Astrocyte (in vitro differentiated cells and primary cell): ENCODE data around the gene RFC2. TPM values are rescaled to one million over a fixed set of nuclear protein-coding genes. Genes with fewer than 3 reads are reported as not detected.

Source experiments
- DNase-seq: peaks from one replicate; pipeline ENCODE4 v3.0.0-alpha.2; 2010; ENCODE audit warnings: low read depth
- FAIRE-seq: peaks from 2 replicates; lab custom pipeline; 2011; peaks lifted over from hg19 to GRCh38; lab: Jason Lieb, UNC
- H2AFZ ChIP-seq: 2 replicates; pipeline ENCODE4 v1.6.0; 2012; ENCODE audit warnings: low read depth, low read length, inconsistent platforms
- H3K27ac ChIP-seq: 2 replicates; pipeline ENCODE4 v1.5.1; 2011; ENCODE audit warnings: low read depth, low read length, inconsistent platforms
- H3K27me3 ChIP-seq: 2 replicates; pipeline ENCODE4 v1.6.0; 2011; ENCODE audit warnings: low read length, inconsistent platforms; ENCODE audit not compliant: insufficient read depth
- H3K36me3 ChIP-seq: 2 replicates; pipeline ENCODE4 v1.5.1; 2011; ENCODE audit warnings: low read length, inconsistent platforms; ENCODE audit not compliant: insufficient read depth
- H3K4me1 ChIP-seq: 2 replicates; pipeline ENCODE4 v1.5.1; 2011; ENCODE audit warnings: low read length, inconsistent platforms; ENCODE audit not compliant: insufficient read depth
- H3K4me2 ChIP-seq: 2 replicates; pipeline ENCODE4 v1.6.0; 2012; ENCODE audit warnings: low read length, inconsistent platforms
- H3K4me3 ChIP-seq: 2 replicates; pipeline ENCODE4 v1.5.1; 2011; ENCODE audit warnings: low read depth, mild to moderate bottlenecking, low read length, inconsistent platforms; ENCODE audit not compliant: insufficient read depth
- H3K79me2 ChIP-seq: 2 replicates; pipeline ENCODE4 v1.6.0; 2012; ENCODE audit warnings: mild to moderate bottlenecking, low read length, inconsistent platforms; ENCODE audit not compliant: insufficient read depth
- H3K9ac ChIP-seq: 2 replicates; pipeline ENCODE4 v1.6.0; 2012; ENCODE audit warnings: mild to moderate bottlenecking, low read length, inconsistent platforms
- H3K9me3 ChIP-seq: 2 replicates; pipeline ENCODE4 v1.5.1; 2012; ENCODE audit warnings: low read depth, mild to moderate bottlenecking, low read length, inconsistent platforms; ENCODE audit not compliant: insufficient read depth
- H4K20me1 ChIP-seq: 2 replicates; pipeline ENCODE4 v1.6.0; 2012; ENCODE audit warnings: low read length, inconsistent platforms; ENCODE audit not compliant: insufficient read depth
- H3K27ac Mint-ChIP-seq: one replicate; pipeline ENCODE4 v1.8.0; 2021; ENCODE audit warnings: mild to moderate bottlenecking, mixed read lengths; ENCODE audit not compliant: unreplicated experiment
- H3K27me3 Mint-ChIP-seq: one replicate; pipeline ENCODE4 v1.8.0; 2021; ENCODE audit warnings: low read depth, mixed read lengths; ENCODE audit not compliant: unreplicated experiment
- H3K36me3 Mint-ChIP-seq: one replicate; pipeline ENCODE4 v1.8.0; 2021; ENCODE audit warnings: low read depth, mixed read lengths; ENCODE audit not compliant: unreplicated experiment
- H3K4me1 Mint-ChIP-seq: one replicate; pipeline ENCODE4 v1.8.0; 2021; ENCODE audit warnings: low read depth, mixed read lengths; ENCODE audit not compliant: unreplicated experiment
- H3K4me3 Mint-ChIP-seq: one replicate; pipeline ENCODE4 v1.8.0; 2021; ENCODE audit warnings: mild to moderate bottlenecking, moderate library complexity, mixed read lengths; ENCODE audit not compliant: unreplicated experiment
- H3K9me3 Mint-ChIP-seq: one replicate; pipeline ENCODE4 v1.8.0; 2021; ENCODE audit warnings: mild to moderate bottlenecking, mixed read lengths; ENCODE audit not compliant: unreplicated experiment
- CTCF ChIP-seq: IDR thresholded peaks from 2 replicates; pipeline ENCODE4 v1.5.1; 2011; ENCODE audit warnings: low read depth, mild to moderate bottlenecking, inconsistent platforms, low read length, moderate library complexity; ENCODE audit not compliant: insufficient read depth
- EZH2 ChIP-seq: IDR thresholded peaks from 2 replicates; pipeline ENCODE4 v1.6.1; 2012; ENCODE audit warnings: mild to moderate bottlenecking, low read length, inconsistent platforms; ENCODE audit not compliant: insufficient read depth
- total RNA-seq: library from RNA; stranded (reverse); gene quantifications from 2 replicates; pipeline ENCODE4 v1.2.1, GENCODE V29; 2021

The RFC2 gene
- total RNA-seq, 1 donor from 2014 or later: 12.3 TPM

- Mint-ChIP-seq H3K4me1 (peaks cover 6% of the 10 kb centered on the region), H3K27ac (no peak overlapping the region), H3K27me3 (no peaks in the 10 kb centered on the region), H3K4me3 (no peak overlapping the region), H3K36me3 (no peaks in the 10 kb centered on the region), H3K9me3 (no peaks in the 10 kb centered on the region)
- Histone ChIP-seq H3K27me3 (no peaks in the 10 kb centered on the region), H3K4me2 (no peak overlapping the region), H3K27ac (no peak overlapping the region), H3K36me3 (no peaks in the 10 kb centered on the region), H3K79me2 (peaks cover 17% of the 10 kb centered on the region), H4K20me1 (peaks cover 14% of the 10 kb centered on the region), H3K9me3 (no peaks in the 10 kb centered on the region), H3K4me1 (peaks cover 18% of the 10 kb centered on the region), H3K9ac (no peak overlapping the region), H2AFZ (no peak overlapping the region), H3K4me3 (no peak overlapping the region)
- TF ChIP-seq CTCF (no peak), EZH2 (no peak)
- FAIRE-seq (no peak), DNase-seq (no peak)
Measured at GRCh38 chr7:74286131-74286530, 31.9 kb upstream of the RFC2 start.

GRCh38 chr7:74284781-74285259 lies 30.6 kb upstream of the RFC2 start:
- Histone ChIP-seq H3K79me2 (peaks cover 4% of the 10 kb centered on the region), H3K4me2 (no peak overlapping the region), H3K9me3 (no peaks in the 10 kb centered on the region), H3K27me3 (no peaks in the 10 kb centered on the region), H4K20me1 (peaks cover under 1% of the 10 kb centered on the region), H3K4me3 (no peak overlapping the region), H2AFZ (no peak overlapping the region), H3K27ac (no peak overlapping the region), H3K9ac (no peak overlapping the region), H3K4me1 (peaks cover 25% of the 10 kb centered on the region), H3K36me3 (no peaks in the 10 kb centered on the region)
- TF ChIP-seq EZH2 (no peak), CTCF (no peak)
- Mint-ChIP-seq H3K4me1 (peaks cover 11% of the 10 kb centered on the region), H3K9me3 (no peaks in the 10 kb centered on the region), H3K4me3 (no peak overlapping the region), H3K27ac (no peak overlapping the region), H3K27me3 (no peaks in the 10 kb centered on the region), H3K36me3 (no peaks in the 10 kb centered on the region)
- DNase-seq: no peak
- no peak for FAIRE-seq

GRCh38 chr7:74283858-74284447 lies 29.8 kb upstream of the RFC2 start:
- Histone ChIP-seq H4K20me1 (no peaks in the 10 kb centered on the region), H3K36me3 (no peaks in the 10 kb centered on the region), H3K27ac (no peak overlapping the region), H3K27me3 (no peaks in the 10 kb centered on the region), H3K79me2 (no peaks in the 10 kb centered on the region), H3K9ac (no peak overlapping the region), H3K4me3 (no peak overlapping the region), H3K9me3 (no peaks in the 10 kb centered on the region), H2AFZ (no peak overlapping the region), H3K4me1 (peaks cover 24% of the 10 kb centered on the region), H3K4me2 (no peak overlapping the region)
- H3K27ac Mint-ChIP-seq: no peak overlapping the region
- no peak overlapping the region for H3K4me3 Mint-ChIP-seq
- FAIRE-seq (no peak), DNase-seq (no peak)
- TF ChIP-seq CTCF: no peak
- no peak for TF ChIP-seq EZH2
- H3K4me1 Mint-ChIP-seq: peaks cover 14% of the 10 kb centered on the region
- H3K27me3 Mint-ChIP-seq: no peaks in the 10 kb centered on the region
- no peaks in the 10 kb centered on the region for H3K9me3 Mint-ChIP-seq
- no peaks in the 10 kb centered on the region for H3K36me3 Mint-ChIP-seq
